ENCODE results near the gene FBXL19.
A peak's percentile ranks its signal among the peaks of the same experiment; 100 is the strongest.

The FBXL19 gene

DNA sequence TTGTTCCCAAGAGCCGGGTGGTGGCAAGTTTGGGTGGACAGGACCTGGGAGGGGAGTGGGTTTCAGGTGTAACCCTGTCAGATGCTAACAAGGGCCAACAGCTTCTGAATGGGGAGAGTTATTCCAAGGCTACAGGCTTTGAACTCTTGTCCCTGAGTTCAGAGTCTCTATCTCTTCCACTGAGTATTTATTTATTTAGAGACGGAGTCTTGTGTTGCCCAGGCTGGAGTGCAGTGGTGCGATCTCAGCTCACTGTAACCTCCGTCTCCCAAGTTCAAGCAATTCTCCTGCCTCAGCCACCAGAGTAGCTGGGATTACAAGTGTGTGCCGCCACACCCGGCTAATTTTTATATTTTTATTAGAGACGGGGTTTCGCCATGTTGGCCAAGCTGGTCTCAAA is 31.6 kb downstream of the FBXL19 start:
- no peaks in the 10 kb centered on the region for H3K9me3 ChIP-seq (ENCODE audit: control insufficient read depth in 2 of 2, low read length in 2 of 2)
- H3K4me3 ChIP-seq (ENCODE audit: low read length in 2 of 2), result no peak overlapping the region
- H3K27me3 ChIP-seq (ENCODE audit: control insufficient read depth in 2 of 2, insufficient read depth in 2 of 2, low read length in 2 of 2), result no peaks in the 10 kb centered on the region
- peaks cover 4 to 9% of the 10 kb centered on the region in 2 donors for H3K36me3 ChIP-seq (ENCODE audit: control insufficient read depth in 2 of 2, insufficient read depth in 2 of 2, low read length in 2 of 2)
- peaks cover 25 to 26% of the 10 kb centered on the region in 2 donors for H3K4me1 ChIP-seq (ENCODE audit: control insufficient read depth in 2 of 2, insufficient read depth in 2 of 2, low read length in 2 of 2)
- no peak overlapping the region for H3K27ac ChIP-seq (ENCODE audit: low read depth in 2 of 2, low read length in 2 of 2)
- no peak overlapping the region for H3K9ac ChIP-seq (ENCODE audit: low read depth in 1 of 2, low read length in 2 of 2)

DNA sequence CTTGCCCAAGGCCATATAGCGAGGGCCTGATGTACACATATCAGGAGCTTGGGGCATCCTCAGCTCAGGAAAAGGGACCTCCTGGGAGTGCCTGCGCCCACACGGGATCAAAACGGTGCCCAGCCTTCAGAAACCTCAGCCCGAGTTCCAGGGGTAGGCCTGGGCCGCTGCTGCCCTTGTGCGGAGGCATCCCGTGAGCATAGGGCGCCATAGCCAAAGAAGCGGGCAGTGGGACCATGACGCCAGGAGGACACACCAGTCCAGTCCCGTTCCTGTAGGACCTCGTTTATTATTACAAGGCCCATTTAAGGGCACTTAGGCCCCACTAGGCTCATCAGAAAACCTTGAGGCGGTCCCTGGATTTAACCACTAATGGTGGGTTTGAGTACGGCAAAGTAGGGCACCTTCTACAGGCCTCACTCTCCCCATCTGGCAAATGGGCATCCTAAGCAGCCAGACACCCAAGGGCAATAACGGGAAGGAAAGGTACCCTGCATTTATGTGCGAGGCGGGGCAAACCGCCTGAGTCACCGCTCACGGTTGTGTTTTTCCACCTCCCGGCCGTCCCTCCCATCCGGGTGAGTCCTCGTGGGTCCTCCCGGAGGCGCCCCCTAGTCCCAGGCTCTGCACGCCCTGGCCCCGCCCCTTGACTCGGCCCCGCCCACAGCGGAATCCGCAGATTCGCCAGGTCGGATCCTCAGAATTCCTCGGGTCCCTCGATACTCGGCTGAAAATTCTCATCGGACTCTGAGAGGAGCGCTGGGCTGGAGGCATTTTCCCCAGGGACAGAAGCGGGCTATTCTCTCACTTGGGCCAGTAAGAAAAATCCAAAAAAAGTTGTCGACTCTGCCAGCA is 33.5 kb downstream of the FBXL19 start:
- Histone ChIP-seq H3K27me3 (ENCODE audit: control insufficient read depth in 2 of 2, insufficient read depth in 2 of 2, low read length in 2 of 2) (no peaks in the 10 kb centered on the region), H3K4me3 (ENCODE audit: low read length in 2 of 2) (peak overlapping the region; percentile 88 to 95), H3K9me3 (ENCODE audit: control insufficient read depth in 2 of 2, low read length in 2 of 2) (no peaks in the 10 kb centered on the region), H3K4me1 (ENCODE audit: control insufficient read depth in 2 of 2, insufficient read depth in 2 of 2, low read length in 2 of 2) (peaks cover 9 to 15% of the 10 kb centered on the region in 2 donors), H3K36me3 (ENCODE audit: control insufficient read depth in 2 of 2, insufficient read depth in 2 of 2, low read length in 2 of 2) (peaks cover 18 to 26% of the 10 kb centered on the region in 2 donors), H3K27ac (ENCODE audit: low read depth in 2 of 2, low read length in 2 of 2) (peak overlapping the region; percentile 93 to 95), H3K9ac (ENCODE audit: low read depth in 1 of 2, low read length in 2 of 2) (peak overlapping the region; percentile 92 to 94)

DNA sequence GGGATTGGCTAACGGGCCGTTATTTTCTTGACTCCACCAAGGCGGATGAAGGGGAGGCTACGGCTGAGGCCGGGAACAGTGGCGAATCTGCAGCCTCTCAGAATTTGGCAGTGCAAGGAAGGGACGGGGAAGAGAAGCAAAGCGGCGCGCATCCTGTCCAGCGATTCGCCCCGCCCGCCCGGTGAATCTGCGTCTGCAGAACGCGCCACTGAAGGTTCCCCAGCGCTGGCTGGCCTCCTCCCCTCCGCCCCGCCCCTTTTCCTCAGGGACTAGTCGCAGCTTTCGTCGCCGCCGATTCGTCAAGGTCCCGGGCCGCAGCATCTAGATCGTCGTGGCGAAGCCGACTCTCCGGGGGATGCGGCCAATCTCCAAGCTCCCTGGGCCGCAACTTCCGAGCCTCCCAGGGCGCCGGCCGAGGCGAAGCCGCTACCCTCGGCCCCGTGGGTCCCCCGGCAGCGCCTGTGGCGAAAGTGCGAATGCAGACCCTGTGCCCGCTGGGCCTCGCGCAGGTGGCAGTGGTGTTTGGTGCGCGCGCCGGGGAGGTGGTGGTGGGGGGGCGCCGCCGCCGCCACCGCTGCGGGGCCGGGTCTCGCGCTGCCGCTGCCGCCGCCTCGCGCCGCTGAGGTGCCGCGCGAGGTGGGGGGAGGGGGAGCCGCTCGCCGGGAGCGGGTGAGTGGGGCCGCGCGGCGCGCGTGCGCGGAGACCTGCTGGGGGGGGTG is 34.2 kb downstream of the FBXL19 start, which contains the start of gene SETD1A:
Gene SETD1A, plus strand, starts transcription at position 299 of the 719 bp plus-strand sequence. CDS start 978 bp downstream, outside the sequence.
- H3K9me3 ChIP-seq (ENCODE audit: control insufficient read depth in 2 of 2, low read length in 2 of 2), result no peaks in the 10 kb centered on the region
- H3K4me3 ChIP-seq (ENCODE audit: low read length in 2 of 2), result peak within 1 kb of the TSS; percentile 88 to 95
- peak within 1 kb of the TSS; percentile 93 to 95 for H3K27ac ChIP-seq (ENCODE audit: low read depth in 2 of 2, low read length in 2 of 2)
- no peaks in the 10 kb centered on the region for H3K27me3 ChIP-seq (ENCODE audit: control insufficient read depth in 2 of 2, insufficient read depth in 2 of 2, low read length in 2 of 2)
- H3K36me3 ChIP-seq (ENCODE audit: control insufficient read depth in 2 of 2, insufficient read depth in 2 of 2, low read length in 2 of 2), result peaks cover 22 to 30% of the 10 kb centered on the region in 2 donors
- peaks cover 9 to 15% of the 10 kb centered on the region in 2 donors for H3K4me1 ChIP-seq (ENCODE audit: control insufficient read depth in 2 of 2, insufficient read depth in 2 of 2, low read length in 2 of 2)
- H3K9ac ChIP-seq (ENCODE audit: low read depth in 1 of 2, low read length in 2 of 2), result peak within 1 kb of the TSS; percentile 92 to 94

DNA sequence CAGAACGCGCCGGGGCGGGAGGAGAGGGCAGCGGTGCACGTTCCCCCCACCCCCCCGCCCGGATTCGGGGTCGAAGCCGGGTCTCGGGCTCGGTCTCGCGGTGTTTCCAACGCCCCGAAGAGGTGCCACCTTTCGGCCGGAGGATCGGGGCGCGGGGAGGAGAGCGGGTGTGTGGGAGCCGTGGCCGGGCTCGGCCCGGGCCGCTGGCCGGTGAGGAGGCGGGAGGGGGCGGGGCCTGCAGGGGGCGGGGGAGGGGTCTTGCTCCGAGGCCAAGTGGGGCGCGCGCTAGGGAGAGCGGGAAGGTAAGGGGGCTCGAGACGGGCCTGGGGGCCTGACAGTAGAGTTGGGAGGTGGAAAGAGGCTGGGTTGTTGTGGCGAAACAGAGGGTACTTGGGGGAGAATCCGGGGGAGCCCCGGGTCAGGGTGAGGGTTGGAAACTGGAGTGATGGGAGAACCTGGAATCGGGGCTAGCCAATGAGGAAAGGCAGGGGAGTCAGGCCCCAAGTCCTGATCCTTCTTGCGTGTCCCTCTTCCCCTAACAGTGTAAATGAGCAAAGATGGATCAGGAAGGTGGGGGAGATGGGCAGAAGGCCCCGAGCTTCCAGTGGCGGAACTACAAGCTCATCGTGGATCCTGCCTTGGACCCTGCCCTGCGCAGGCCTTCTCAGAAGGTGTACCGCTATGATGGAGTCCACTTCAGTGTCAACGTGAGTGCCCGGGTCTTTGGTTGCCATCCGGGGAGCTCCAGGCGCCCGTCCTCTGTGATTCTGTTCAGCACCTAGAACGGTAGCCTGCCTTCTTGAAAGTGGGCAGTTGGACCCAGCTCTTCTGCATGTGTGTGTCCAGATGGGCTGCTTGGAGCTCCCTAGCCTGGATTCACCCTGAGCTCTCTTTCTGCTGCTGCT is 35.1 kb downstream of the FBXL19 start:
- Histone ChIP-seq H3K4me1 (ENCODE audit: control insufficient read depth in 2 of 2, insufficient read depth in 2 of 2, low read length in 2 of 2) (peaks cover 9 to 13% of the 10 kb centered on the region in 2 donors), H3K36me3 (ENCODE audit: control insufficient read depth in 2 of 2, insufficient read depth in 2 of 2, low read length in 2 of 2) (peaks cover 30 to 38% of the 10 kb centered on the region in 2 donors), H3K27me3 (ENCODE audit: control insufficient read depth in 2 of 2, insufficient read depth in 2 of 2, low read length in 2 of 2) (no peaks in the 10 kb centered on the region), H3K4me3 (ENCODE audit: low read length in 2 of 2) (peak overlapping the region; percentile 88 to 95), H3K9ac (ENCODE audit: low read depth in 1 of 2, low read length in 2 of 2) (peak overlapping the region; percentile 41 to 92), H3K27ac (ENCODE audit: low read depth in 2 of 2, low read length in 2 of 2) (peak overlapping the region in 1 of 2 donors; percentile 95), H3K9me3 (ENCODE audit: control insufficient read depth in 2 of 2, low read length in 2 of 2) (no peaks in the 10 kb centered on the region)

DNA sequence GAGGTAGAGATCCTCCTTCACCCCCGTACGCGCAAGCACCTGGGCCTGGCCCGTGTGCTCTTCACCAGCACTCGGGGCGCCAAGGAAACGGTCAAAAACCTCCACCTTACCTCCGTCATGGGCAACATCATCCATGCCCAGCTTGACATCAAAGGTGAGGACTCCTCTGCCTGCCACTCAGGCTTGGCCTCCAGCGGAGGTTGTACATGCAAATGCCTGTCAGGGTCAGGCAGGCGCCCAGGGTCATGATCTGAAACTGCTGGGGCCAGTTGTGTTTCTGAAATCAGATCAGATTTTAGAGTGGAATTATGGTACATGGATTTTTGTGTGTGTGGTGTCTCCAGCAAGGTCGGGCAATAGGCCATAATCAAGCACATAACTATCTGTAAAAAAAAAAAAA is 38.0 kb downstream of the FBXL19 start:
- no peak overlapping the region for H3K9ac ChIP-seq (ENCODE audit: low read depth in 1 of 2, low read length in 2 of 2)
- H3K4me3 ChIP-seq (ENCODE audit: low read length in 2 of 2), result no peak overlapping the region
- H3K9me3 ChIP-seq (ENCODE audit: control insufficient read depth in 2 of 2, low read length in 2 of 2), result no peaks in the 10 kb centered on the region
- H3K27me3 ChIP-seq (ENCODE audit: control insufficient read depth in 2 of 2, insufficient read depth in 2 of 2, low read length in 2 of 2), result no peaks in the 10 kb centered on the region
- H3K27ac ChIP-seq (ENCODE audit: low read depth in 2 of 2, low read length in 2 of 2), result no peak overlapping the region
- H3K36me3 ChIP-seq (ENCODE audit: control insufficient read depth in 2 of 2, insufficient read depth in 2 of 2, low read length in 2 of 2), result peaks cover 42 to 58% of the 10 kb centered on the region in 2 donors
- peaks cover 6 to 12% of the 10 kb centered on the region in 2 donors for H3K4me1 ChIP-seq (ENCODE audit: control insufficient read depth in 2 of 2, insufficient read depth in 2 of 2, low read length in 2 of 2)

DNA sequence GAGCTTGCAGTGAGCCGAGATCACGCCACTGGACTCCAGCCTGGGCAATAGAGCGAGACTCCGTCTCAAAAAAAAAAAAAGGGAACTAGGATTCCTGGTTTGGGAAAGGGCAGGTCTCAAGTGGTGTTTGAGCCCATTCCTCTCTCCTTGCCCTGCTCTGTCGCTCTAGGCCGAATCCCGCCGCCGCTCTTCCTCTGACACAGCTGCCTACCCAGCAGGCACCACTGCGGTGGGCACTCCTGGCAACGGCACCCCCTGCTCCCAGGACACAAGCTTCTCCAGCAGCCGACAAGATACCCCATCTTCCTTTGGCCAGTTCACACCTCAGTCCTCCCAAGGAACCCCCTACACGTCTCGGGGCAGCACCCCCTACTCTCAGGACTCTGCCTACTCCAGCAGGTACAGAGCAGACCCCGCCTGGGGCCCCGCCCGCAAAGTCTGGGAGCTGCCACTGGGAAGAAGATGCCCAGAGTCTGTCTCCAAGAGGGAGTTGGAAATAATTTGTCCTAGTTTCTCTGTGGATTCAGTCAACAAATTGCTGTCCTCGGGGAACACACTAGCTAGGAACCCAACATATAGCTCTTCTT is 40.6 kb downstream of the FBXL19 start:
- Histone ChIP-seq H3K4me3 (ENCODE audit: low read length in 2 of 2) (no peak overlapping the region), H3K36me3 (ENCODE audit: control insufficient read depth in 2 of 2, insufficient read depth in 2 of 2, low read length in 2 of 2) (peaks cover 54 to 71% of the 10 kb centered on the region in 2 donors), H3K4me1 (ENCODE audit: control insufficient read depth in 2 of 2, insufficient read depth in 2 of 2, low read length in 2 of 2) (peaks cover under 1 to 2% of the 10 kb centered on the region in 2 donors), H3K27me3 (ENCODE audit: control insufficient read depth in 2 of 2, insufficient read depth in 2 of 2, low read length in 2 of 2) (no peaks in the 10 kb centered on the region), H3K27ac (ENCODE audit: low read depth in 2 of 2, low read length in 2 of 2) (no peak overlapping the region), H3K9me3 (ENCODE audit: control insufficient read depth in 2 of 2, low read length in 2 of 2) (no peaks in the 10 kb centered on the region), H3K9ac (ENCODE audit: low read depth in 1 of 2, low read length in 2 of 2) (no peak overlapping the region)

DNA sequence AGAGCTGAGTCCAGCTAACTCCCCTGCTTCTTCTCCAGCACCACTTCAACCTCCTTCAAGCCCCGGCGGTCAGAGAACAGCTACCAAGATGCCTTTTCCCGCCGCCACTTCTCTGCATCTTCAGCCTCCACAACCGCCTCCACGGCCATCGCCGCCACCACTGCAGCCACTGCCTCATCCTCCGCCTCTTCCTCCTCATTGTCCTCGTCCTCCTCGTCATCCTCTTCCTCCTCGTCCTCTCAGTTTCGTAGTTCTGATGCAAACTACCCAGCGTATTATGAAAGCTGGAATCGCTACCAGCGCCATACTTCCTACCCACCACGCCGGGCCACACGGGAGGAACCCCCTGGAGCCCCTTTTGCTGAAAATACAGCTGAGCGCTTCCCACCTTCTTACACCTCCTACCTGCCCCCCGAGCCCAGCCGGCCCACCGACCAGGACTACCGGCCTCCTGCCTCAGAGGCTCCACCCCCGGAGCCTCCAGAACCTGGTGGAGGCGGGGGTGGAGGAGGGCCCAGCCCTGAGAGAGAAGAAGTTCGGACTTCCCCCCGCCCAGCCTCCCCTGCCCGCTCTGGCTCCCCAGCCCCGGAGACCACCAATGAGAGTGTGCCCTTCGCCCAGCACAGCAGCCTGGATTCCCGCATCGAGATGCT is 41.3 kb downstream of the FBXL19 start:
- Histone ChIP-seq H3K4me3 (ENCODE audit: low read length in 2 of 2) (no peak overlapping the region), H3K9me3 (ENCODE audit: control insufficient read depth in 2 of 2, low read length in 2 of 2) (no peaks in the 10 kb centered on the region), H3K27me3 (ENCODE audit: control insufficient read depth in 2 of 2, insufficient read depth in 2 of 2, low read length in 2 of 2) (no peaks in the 10 kb centered on the region), H3K4me1 (ENCODE audit: control insufficient read depth in 2 of 2, insufficient read depth in 2 of 2, low read length in 2 of 2) (no peaks in the 10 kb centered on the region), H3K36me3 (ENCODE audit: control insufficient read depth in 2 of 2, insufficient read depth in 2 of 2, low read length in 2 of 2) (peaks cover 58 to 72% of the 10 kb centered on the region in 2 donors), H3K27ac (ENCODE audit: low read depth in 2 of 2, low read length in 2 of 2) (no peak overlapping the region), H3K9ac (ENCODE audit: low read depth in 1 of 2, low read length in 2 of 2) (no peak overlapping the region)

DNA sequence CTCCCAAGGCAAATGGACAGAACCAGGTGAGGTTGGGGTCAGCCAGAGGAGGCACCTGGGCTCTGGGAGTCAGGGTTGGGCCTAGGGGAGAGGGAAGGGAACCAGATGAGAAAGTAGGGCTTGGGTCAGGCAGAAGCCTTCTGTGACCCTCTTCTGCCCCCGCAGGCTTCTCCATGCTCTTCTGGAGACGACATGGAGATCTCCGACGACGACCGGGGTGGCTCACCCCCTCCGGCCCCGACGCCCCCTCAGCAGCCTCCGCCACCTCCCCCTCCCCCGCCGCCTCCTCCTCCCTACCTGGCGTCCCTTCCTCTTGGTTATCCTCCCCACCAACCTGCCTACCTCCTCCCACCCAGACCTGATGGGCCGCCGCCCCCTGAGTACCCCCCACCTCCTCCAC is 42.1 kb downstream of the FBXL19 start:
- Histone ChIP-seq H3K27me3 (ENCODE audit: control insufficient read depth in 2 of 2, insufficient read depth in 2 of 2, low read length in 2 of 2) (no peaks in the 10 kb centered on the region), H3K36me3 (ENCODE audit: control insufficient read depth in 2 of 2, insufficient read depth in 2 of 2, low read length in 2 of 2) (peaks cover 52 to 68% of the 10 kb centered on the region in 2 donors), H3K4me3 (ENCODE audit: low read length in 2 of 2) (no peak overlapping the region), H3K9ac (ENCODE audit: low read depth in 1 of 2, low read length in 2 of 2) (no peak overlapping the region), H3K9me3 (ENCODE audit: control insufficient read depth in 2 of 2, low read length in 2 of 2) (no peaks in the 10 kb centered on the region), H3K27ac (ENCODE audit: low read depth in 2 of 2, low read length in 2 of 2) (no peak overlapping the region), H3K4me1 (ENCODE audit: control insufficient read depth in 2 of 2, insufficient read depth in 2 of 2, low read length in 2 of 2) (no peaks in the 10 kb centered on the region)

DNA sequence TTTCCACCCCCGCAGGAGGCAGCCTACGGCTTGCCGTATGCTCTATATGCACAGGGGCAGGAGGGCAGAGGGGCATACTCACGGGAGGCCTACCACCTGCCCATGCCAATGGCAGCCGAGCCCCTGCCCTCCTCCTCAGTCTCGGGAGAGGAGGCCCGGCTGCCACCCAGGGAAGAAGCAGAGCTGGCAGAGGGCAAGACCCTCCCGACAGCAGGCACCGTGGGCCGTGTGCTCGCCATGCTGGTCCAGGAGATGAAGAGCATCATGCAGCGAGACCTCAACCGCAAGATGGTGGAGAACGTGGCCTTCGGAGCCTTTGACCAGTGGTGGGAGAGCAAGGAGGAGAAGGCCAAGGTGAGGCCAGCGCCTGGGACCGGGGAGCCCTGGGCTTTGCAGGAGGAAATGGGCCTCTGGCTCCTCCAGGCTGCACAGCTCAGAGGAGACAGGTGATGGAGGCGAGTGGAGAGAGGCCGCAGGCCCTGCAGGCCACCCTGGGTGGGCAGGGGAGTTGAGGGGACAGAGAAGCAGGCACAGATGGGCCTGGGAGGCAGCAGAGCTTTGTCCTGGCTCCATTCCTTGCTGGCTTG is 42.8 kb downstream of the FBXL19 start:
- Histone ChIP-seq H3K27ac (ENCODE audit: low read depth in 2 of 2, low read length in 2 of 2) (no peak overlapping the region), H3K9me3 (ENCODE audit: control insufficient read depth in 2 of 2, low read length in 2 of 2) (no peaks in the 10 kb centered on the region), H3K36me3 (ENCODE audit: control insufficient read depth in 2 of 2, insufficient read depth in 2 of 2, low read length in 2 of 2) (peaks cover 53 to 69% of the 10 kb centered on the region in 2 donors), H3K9ac (ENCODE audit: low read depth in 1 of 2, low read length in 2 of 2) (no peak overlapping the region), H3K27me3 (ENCODE audit: control insufficient read depth in 2 of 2, insufficient read depth in 2 of 2, low read length in 2 of 2) (no peaks in the 10 kb centered on the region), H3K4me1 (ENCODE audit: control insufficient read depth in 2 of 2, insufficient read depth in 2 of 2, low read length in 2 of 2) (no peaks in the 10 kb centered on the region), H3K4me3 (ENCODE audit: low read length in 2 of 2) (no peak overlapping the region)

Measured in mucosa of rectum (tissue), 2 donors.